ENCODE results near the gene HERC2.
A peak's percentile ranks its signal among the peaks of the same experiment; 100 is the strongest.

Gene HERC2

DNA sequence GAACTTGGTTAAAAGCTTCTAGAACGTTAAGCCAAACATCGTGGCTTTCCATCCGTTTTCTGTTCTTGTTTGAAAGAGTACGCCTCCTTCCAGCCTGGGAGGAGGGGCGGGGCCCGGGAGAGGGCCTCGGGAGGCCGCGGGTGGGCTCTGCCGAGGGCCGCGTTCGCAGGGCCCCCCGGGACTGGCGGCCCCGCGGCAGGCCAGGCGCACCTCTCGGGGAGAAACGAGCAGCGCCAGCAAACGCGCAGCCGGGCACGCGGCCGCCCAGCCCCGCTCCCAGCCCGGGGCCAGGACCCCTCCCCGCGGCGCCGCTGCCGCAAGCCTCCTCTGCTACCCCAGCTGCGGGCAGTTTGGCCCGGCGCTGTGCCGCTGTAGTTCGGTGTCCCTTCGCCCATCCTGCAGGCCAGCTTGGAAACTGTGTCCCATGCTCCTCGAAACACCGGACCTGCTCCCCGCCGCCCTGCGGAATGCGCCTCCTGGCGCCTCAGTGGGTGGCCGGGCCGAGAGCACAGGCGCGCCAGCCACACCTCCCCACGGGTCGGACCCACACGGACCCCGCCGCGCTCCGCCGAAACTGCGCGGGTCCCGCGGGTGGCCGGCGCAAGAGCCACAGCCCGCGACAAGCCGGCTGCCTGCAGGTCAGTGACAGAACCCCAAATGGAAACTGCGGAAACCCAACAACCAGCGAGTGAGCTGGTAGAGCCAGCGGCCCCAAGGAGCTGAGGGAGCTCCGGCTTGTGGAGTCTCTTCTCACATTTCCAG lies 225.1 kb downstream of the HERC2 start:
- H3K9me3 ChIP-seq (replicated peaks; ENCODE audit: low read length) = no peaks in the 10 kb centered on the region
- H3K36me3 ChIP-seq (ENCODE audit: insufficient read depth, low read length) = no peaks in the 10 kb centered on the region
- peak overlapping the region; percentile 23 for H3K9ac ChIP-seq (ENCODE audit: low read depth, low read length)
- H3K4me1 ChIP-seq (ENCODE audit: control insufficient read depth, insufficient read depth, low read length) = peaks cover 33% of the 10 kb centered on the region
- peak overlapping the region; percentile 67 for H3K4me3 ChIP-seq (ENCODE audit: low read length)
- peak overlapping the region; percentile 92 for H3K4me2 ChIP-seq (ENCODE audit: low read length)
- H3K27me3 ChIP-seq (ENCODE audit: control insufficient read depth, insufficient read depth, low read length) = peaks cover 82% of the 10 kb centered on the region

GRCh38 chr15:28096411-28096669 lies 225.6 kb downstream of the HERC2 start:
- no peaks in the 10 kb centered on the region for H3K9me3 ChIP-seq (replicated peaks; ENCODE audit: low read length)
- peaks cover 33% of the 10 kb centered on the region for H3K4me1 ChIP-seq (ENCODE audit: control insufficient read depth, insufficient read depth, low read length)
- peak overlapping the region; percentile 92 for H3K4me2 ChIP-seq (ENCODE audit: low read length)
- no peaks in the 10 kb centered on the region for H3K36me3 ChIP-seq (ENCODE audit: insufficient read depth, low read length)
- peak overlapping the region; percentile 23 for H3K9ac ChIP-seq (ENCODE audit: low read depth, low read length)
- H3K27me3 ChIP-seq (ENCODE audit: control insufficient read depth, insufficient read depth, low read length) = peaks cover 77% of the 10 kb centered on the region
- peak overlapping the region; percentile 67 for H3K4me3 ChIP-seq (ENCODE audit: low read length)

- H3K4me1 ChIP-seq (ENCODE audit: control insufficient read depth, insufficient read depth, low read length) = peaks cover 33% of the 10 kb centered on the region
- H3K9me3 ChIP-seq (replicated peaks; ENCODE audit: low read length) = no peaks in the 10 kb centered on the region
- no peaks in the 10 kb centered on the region for H3K36me3 ChIP-seq (ENCODE audit: insufficient read depth, low read length)
- H3K27me3 ChIP-seq (ENCODE audit: control insufficient read depth, insufficient read depth, low read length) = peaks cover 68% of the 10 kb centered on the region
- no peak overlapping the region for H3K9ac ChIP-seq (ENCODE audit: low read depth, low read length)
- H3K4me2 ChIP-seq (ENCODE audit: low read length) = peak overlapping the region; percentile 92
- H3K4me3 ChIP-seq (ENCODE audit: low read length) = peak overlapping the region; percentile 67
Observed at GRCh38 chr15:28094732-28095521, 227.1 kb downstream of the HERC2 start.

GRCh38 chr15:28093752-28094535 lies 228.0 kb downstream of the HERC2 start:
- Histone ChIP-seq H3K27me3 (ENCODE audit: control insufficient read depth, insufficient read depth, low read length) (peaks cover 67% of the 10 kb centered on the region), H3K9ac (ENCODE audit: low read depth, low read length) (no peak overlapping the region), H3K9me3 (replicated peaks; ENCODE audit: low read length) (no peaks in the 10 kb centered on the region), H3K4me2 (ENCODE audit: low read length) (no peak overlapping the region), H3K4me3 (ENCODE audit: low read length) (no peak overlapping the region), H3K4me1 (ENCODE audit: control insufficient read depth, insufficient read depth, low read length) (peaks cover 31% of the 10 kb centered on the region), H3K36me3 (ENCODE audit: insufficient read depth, low read length) (no peaks in the 10 kb centered on the region)

DNA sequence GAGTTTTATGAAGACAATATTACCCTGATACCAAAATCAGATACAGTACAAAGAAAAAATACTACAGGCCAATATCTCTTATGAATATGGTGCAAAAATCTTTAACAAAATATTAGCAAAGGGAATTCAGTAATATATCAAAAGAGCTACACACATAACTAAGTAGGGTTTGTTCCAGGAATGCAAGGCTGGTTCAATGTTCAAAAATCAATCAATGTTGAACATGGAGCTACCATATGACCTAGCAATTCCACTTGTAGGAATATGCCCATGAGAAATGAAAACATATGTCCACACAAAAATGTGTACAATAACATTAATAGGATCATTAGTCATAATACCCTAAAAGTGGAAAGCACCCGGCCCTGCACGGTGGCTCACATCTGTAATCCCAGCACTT lies 230.7 kb downstream of the HERC2 start:
- H3K4me3 ChIP-seq (ENCODE audit: low read length) = no peak overlapping the region
- peaks cover 17% of the 10 kb centered on the region for H3K4me1 ChIP-seq (ENCODE audit: control insufficient read depth, insufficient read depth, low read length)
- peaks cover 45% of the 10 kb centered on the region for H3K27me3 ChIP-seq (ENCODE audit: control insufficient read depth, insufficient read depth, low read length)
- no peak overlapping the region for H3K9ac ChIP-seq (ENCODE audit: low read depth, low read length)
- no peak overlapping the region for H3K4me2 ChIP-seq (ENCODE audit: low read length)
- H3K36me3 ChIP-seq (ENCODE audit: insufficient read depth, low read length) = no peaks in the 10 kb centered on the region
- no peaks in the 10 kb centered on the region for H3K9me3 ChIP-seq (replicated peaks; ENCODE audit: low read length)

- no peaks in the 10 kb centered on the region for H3K9me3 ChIP-seq (replicated peaks; ENCODE audit: low read length)
- no peaks in the 10 kb centered on the region for H3K4me1 ChIP-seq (ENCODE audit: control insufficient read depth, insufficient read depth, low read length)
- H3K9ac ChIP-seq (ENCODE audit: low read depth, low read length) = no peak overlapping the region
- H3K27me3 ChIP-seq (ENCODE audit: control insufficient read depth, insufficient read depth, low read length) = peaks cover 24% of the 10 kb centered on the region
- H3K4me2 ChIP-seq (ENCODE audit: low read length) = no peak overlapping the region
- H3K4me3 ChIP-seq (ENCODE audit: low read length) = no peak overlapping the region
- no peaks in the 10 kb centered on the region for H3K36me3 ChIP-seq (ENCODE audit: insufficient read depth, low read length)
Observed at GRCh38 chr15:28086175-28086703, 235.7 kb downstream of the HERC2 start.

GRCh38 chr15:28085489-28086174 lies 236.3 kb downstream of the HERC2 start:
- H3K4me3 ChIP-seq (ENCODE audit: low read length) = no peak overlapping the region
- no peaks in the 10 kb centered on the region for H3K4me1 ChIP-seq (ENCODE audit: control insufficient read depth, insufficient read depth, low read length)
- no peak overlapping the region for H3K9ac ChIP-seq (ENCODE audit: low read depth, low read length)
- no peaks in the 10 kb centered on the region for H3K9me3 ChIP-seq (replicated peaks; ENCODE audit: low read length)
- no peak overlapping the region for H3K4me2 ChIP-seq (ENCODE audit: low read length)
- no peaks in the 10 kb centered on the region for H3K36me3 ChIP-seq (ENCODE audit: insufficient read depth, low read length)
- H3K27me3 ChIP-seq (ENCODE audit: control insufficient read depth, insufficient read depth, low read length) = peaks cover 24% of the 10 kb centered on the region

DNA sequence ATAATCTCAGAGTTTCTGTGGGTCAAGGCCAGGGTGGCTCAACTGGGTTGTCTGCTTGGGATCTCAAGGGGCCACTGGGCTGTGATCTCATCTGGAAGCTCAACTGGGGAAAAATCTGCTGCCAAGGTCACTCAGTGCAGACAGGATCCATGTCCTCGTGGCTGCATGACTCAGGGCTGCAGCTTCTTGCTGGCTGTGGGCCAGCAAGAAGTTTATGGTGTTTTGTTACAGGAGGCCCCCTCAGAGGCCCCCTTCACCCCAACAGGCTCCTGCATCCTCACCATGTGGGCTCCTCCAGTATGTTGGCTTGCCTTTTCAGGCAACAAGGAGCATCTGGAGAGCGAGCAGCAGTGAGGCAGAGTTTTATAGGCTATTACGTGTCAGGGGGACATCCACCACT lies 237.4 kb downstream of the HERC2 start:
- Histone ChIP-seq H3K9ac (ENCODE audit: low read depth, low read length) (no peak overlapping the region), H3K36me3 (ENCODE audit: insufficient read depth, low read length) (no peaks in the 10 kb centered on the region), H3K4me2 (ENCODE audit: low read length) (no peak overlapping the region)

GRCh38 chr15:28082891-28083684 lies 238.9 kb downstream of the HERC2 start:
- no peak overlapping the region for H3K4me3 ChIP-seq (ENCODE audit: low read length)
- no peak overlapping the region for H3K4me2 ChIP-seq (ENCODE audit: low read length)
- H3K27me3 ChIP-seq (ENCODE audit: control insufficient read depth, insufficient read depth, low read length) = peaks cover 11% of the 10 kb centered on the region
- H3K9me3 ChIP-seq (replicated peaks; ENCODE audit: low read length) = no peaks in the 10 kb centered on the region
- H3K36me3 ChIP-seq (ENCODE audit: insufficient read depth, low read length) = no peaks in the 10 kb centered on the region
- no peak overlapping the region for H3K9ac ChIP-seq (ENCODE audit: low read depth, low read length)
- H3K4me1 ChIP-seq (ENCODE audit: control insufficient read depth, insufficient read depth, low read length) = no peaks in the 10 kb centered on the region

More for the DNA sequence above, 237.4 kb downstream of the HERC2 start:
- Histone ChIP-seq H3K4me3 (ENCODE audit: low read length) (no peak overlapping the region), H3K9me3 (replicated peaks; ENCODE audit: low read length) (no peaks in the 10 kb centered on the region), H3K4me1 (ENCODE audit: control insufficient read depth, insufficient read depth, low read length) (no peaks in the 10 kb centered on the region), H3K27me3 (ENCODE audit: control insufficient read depth, insufficient read depth, low read length) (peaks cover 15% of the 10 kb centered on the region)

- Histone ChIP-seq H3K27me3 (ENCODE audit: control insufficient read depth, insufficient read depth, low read length) (peaks cover 8% of the 10 kb centered on the region), H3K9me3 (replicated peaks; ENCODE audit: low read length) (no peaks in the 10 kb centered on the region), H3K4me2 (ENCODE audit: low read length) (no peak overlapping the region), H3K36me3 (ENCODE audit: insufficient read depth, low read length) (no peaks in the 10 kb centered on the region), H3K9ac (ENCODE audit: low read depth, low read length) (no peak overlapping the region), H3K4me3 (ENCODE audit: low read length) (no peak overlapping the region), H3K4me1 (ENCODE audit: control insufficient read depth, insufficient read depth, low read length) (no peaks in the 10 kb centered on the region)
Observed at GRCh38 chr15:28081594-28081993, 240.4 kb downstream of the HERC2 start.
